Activated T-helper 17 cell treated with anti-CD3 and anti-CD28 coated beads, Interleukin-2, amount 50 U/mL, for 72 hours (primary cell): ENCODE data around the gene ENTPD1. TPM values are rescaled to one million over a fixed set of nuclear protein-coding genes. Genes with fewer than 3 reads are reported as not detected.

Source experiments
- ATAC-seq: fragments of 150-1000 bp; cut with Tn5 transposase; replicated peaks from 2 replicates; pipeline ENCODE4 v1.10.0; 2021; ENCODE audit warnings: mild to moderate bottlenecking, moderate library complexity
- H3K27ac Mint-ChIP-seq: one replicate; pipeline ENCODE4 v1.8.0; 2022; ENCODE audit warnings: mixed read lengths
- H3K27me3 Mint-ChIP-seq: one replicate; pipeline ENCODE4 v1.8.0; 2022; ENCODE audit warnings: mixed read lengths
- H3K36me3 Mint-ChIP-seq: one replicate; pipeline ENCODE4 v1.8.0; 2022; ENCODE audit warnings: low read depth, mild to moderate bottlenecking, mixed read lengths
- H3K4me1 Mint-ChIP-seq: one replicate; pipeline ENCODE4 v1.8.0; 2022; ENCODE audit warnings: mixed read lengths
- H3K4me3 Mint-ChIP-seq: one replicate; pipeline ENCODE4 v1.8.0; 2022; ENCODE audit warnings: mild to moderate bottlenecking, mixed read lengths
- H3K9me3 Mint-ChIP-seq: one replicate; pipeline ENCODE4 v1.8.0; 2022; ENCODE audit warnings: mixed read lengths
- total RNA-seq, 2 donors: library from RNA; stranded (reverse); gene quantifications; one replicate each; pipeline ENCODE4 v1.2.3, GENCODE V29; 2022

The ENTPD1 gene
- total RNA-seq, 2 donors from 2014 or later, result 4.5 to 36.3 TPM

- no peak for ATAC-seq
- H3K9me3 Mint-ChIP-seq, result no peaks in the 10 kb centered on the region
- H3K27me3 Mint-ChIP-seq, result peaks cover 21% of the 10 kb centered on the region
- H3K36me3 Mint-ChIP-seq, result no peaks in the 10 kb centered on the region
- H3K4me1 Mint-ChIP-seq, result peaks cover 5% of the 10 kb centered on the region
- H3K4me3 Mint-ChIP-seq, result no peak overlapping the region
- H3K27ac Mint-ChIP-seq, result no peak overlapping the region
Observed at GRCh38 chr10:95818668-95819067, 62.7 kb downstream of the ENTPD1 start.

- Mint-ChIP-seq H3K27me3 (peaks cover 20% of the 10 kb centered on the region), H3K4me1 (peaks cover 3% of the 10 kb centered on the region), H3K9me3 (no peaks in the 10 kb centered on the region), H3K27ac (no peak overlapping the region), H3K4me3 (no peak overlapping the region), H3K36me3 (no peaks in the 10 kb centered on the region)
- no peak for ATAC-seq
Observed at GRCh38 chr10:95819620-95820329, 63.8 kb downstream of the ENTPD1 start.

DNA sequence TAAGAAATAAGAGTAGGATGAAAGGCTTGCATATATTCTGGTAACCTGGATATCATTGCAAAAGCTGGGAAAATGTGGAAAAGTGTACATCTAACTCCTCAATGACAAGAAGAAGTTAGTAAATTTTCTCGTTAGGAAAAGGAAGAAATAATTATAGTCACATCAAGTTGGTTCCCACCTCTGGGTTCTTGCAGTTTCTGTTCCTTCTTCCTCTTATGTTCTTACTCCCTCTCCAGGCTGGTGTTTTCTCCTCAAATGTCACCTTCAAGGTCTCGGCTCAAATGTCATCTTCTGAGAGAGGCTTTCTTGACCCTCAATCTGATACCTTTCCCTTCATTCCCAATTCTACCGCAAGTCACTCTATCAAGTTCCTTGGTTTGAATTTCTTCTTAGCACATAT lies 64.4 kb downstream of the ENTPD1 start:
- Mint-ChIP-seq H3K36me3 (no peaks in the 10 kb centered on the region), H3K9me3 (no peaks in the 10 kb centered on the region), H3K27ac (no peak overlapping the region), H3K4me3 (no peak overlapping the region), H3K4me1 (no peaks in the 10 kb centered on the region), H3K27me3 (peaks cover 18% of the 10 kb centered on the region)
- ATAC-seq, result no peak

DNA sequence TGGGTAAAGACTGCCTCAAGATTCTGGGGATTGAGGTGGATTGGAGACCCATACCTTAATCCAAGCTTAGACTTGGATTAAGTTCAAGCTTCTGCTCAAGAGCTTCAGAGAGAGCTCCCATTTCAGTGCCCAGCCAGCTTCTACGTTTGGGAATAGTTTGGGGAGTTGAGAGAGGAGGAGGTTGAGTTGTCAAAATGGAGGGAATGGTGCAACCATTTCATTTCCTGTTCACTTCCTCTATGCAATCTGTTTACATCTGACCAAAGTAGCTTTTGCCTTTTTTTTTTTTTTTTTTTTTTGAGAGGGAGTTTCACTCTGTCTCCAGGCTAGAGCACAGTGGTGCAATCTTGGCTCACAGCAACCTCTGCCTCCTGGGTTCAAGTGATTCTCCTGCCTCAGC lies 65.8 kb downstream of the ENTPD1 start:
- no peaks in the 10 kb centered on the region for H3K4me1 Mint-ChIP-seq
- no peak for ATAC-seq
- H3K36me3 Mint-ChIP-seq, result no peaks in the 10 kb centered on the region
- no peak overlapping the region for H3K4me3 Mint-ChIP-seq
- H3K27me3 Mint-ChIP-seq, result peaks cover 18% of the 10 kb centered on the region
- H3K9me3 Mint-ChIP-seq, result peaks cover 4% of the 10 kb centered on the region
- no peak overlapping the region for H3K27ac Mint-ChIP-seq

DNA sequence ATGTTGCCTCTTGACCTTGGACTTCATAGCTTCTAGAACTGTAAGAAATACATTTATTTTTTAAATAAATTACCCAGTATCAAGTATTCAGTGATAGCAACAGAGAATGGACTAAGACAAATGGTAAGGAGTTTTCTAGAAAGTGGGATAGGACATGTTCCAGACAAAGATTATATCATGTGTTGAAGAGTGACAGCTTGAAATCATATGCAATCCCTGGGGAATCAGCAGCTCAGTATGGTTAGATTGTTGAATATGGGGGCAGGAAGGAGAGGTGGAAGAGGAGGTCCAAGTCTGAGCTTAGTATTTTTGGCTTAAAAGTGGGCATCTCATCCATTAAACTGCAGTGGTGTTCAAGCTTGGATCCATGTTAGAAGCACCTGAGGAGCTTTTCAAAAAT lies 74.1 kb downstream of the ENTPD1 start:
- peak overlapping the region; percentile 48 for H3K27ac Mint-ChIP-seq
- no peaks in the 10 kb centered on the region for H3K36me3 Mint-ChIP-seq
- peaks cover 4% of the 10 kb centered on the region for H3K9me3 Mint-ChIP-seq
- H3K4me3 Mint-ChIP-seq, result peak overlapping the region; percentile 70
- no peaks in the 10 kb centered on the region for H3K27me3 Mint-ChIP-seq
- ATAC-seq, result no peak
- peaks cover 8% of the 10 kb centered on the region for H3K4me1 Mint-ChIP-seq

GRCh38 chr10:95831076-95831475 lies 75.1 kb downstream of the ENTPD1 start:
- ATAC-seq, result no peak
- Mint-ChIP-seq H3K4me1 (peaks cover 8% of the 10 kb centered on the region), H3K4me3 (peak overlapping the region; percentile 70), H3K9me3 (peaks cover 4% of the 10 kb centered on the region), H3K27ac (peak overlapping the region; percentile 48), H3K27me3 (no peaks in the 10 kb centered on the region), H3K36me3 (no peaks in the 10 kb centered on the region)

DNA sequence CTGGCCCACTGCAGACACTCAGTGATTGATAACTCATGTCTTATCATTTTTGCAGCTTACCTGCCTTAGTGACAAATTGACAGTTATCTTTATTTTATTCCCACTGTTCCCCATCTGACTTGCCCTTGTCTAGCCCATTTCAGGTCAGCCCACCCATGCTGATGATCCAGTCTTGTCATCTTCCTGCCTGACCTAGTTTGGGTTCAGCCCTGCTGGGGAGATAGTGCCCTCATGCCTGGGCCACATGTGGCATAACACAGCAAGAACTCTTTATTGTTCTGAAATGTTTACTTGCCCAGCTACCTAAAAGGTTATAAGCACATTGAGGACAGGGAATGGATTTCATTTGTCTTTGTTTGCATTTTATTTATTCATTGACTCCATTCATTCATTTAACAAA lies 75.6 kb downstream of the ENTPD1 start:
- ATAC-seq, result peak; percentile 23
- H3K9me3 Mint-ChIP-seq, result peaks cover 3% of the 10 kb centered on the region
- no peaks in the 10 kb centered on the region for H3K36me3 Mint-ChIP-seq
- peak overlapping the region; percentile 70 for H3K4me3 Mint-ChIP-seq
- no peaks in the 10 kb centered on the region for H3K27me3 Mint-ChIP-seq
- peaks cover 8% of the 10 kb centered on the region for H3K4me1 Mint-ChIP-seq
- H3K27ac Mint-ChIP-seq, result peak overlapping the region; percentile 48

GRCh38 chr10:95832216-95833041 lies 76.5 kb downstream of the ENTPD1 start:
- no peaks in the 10 kb centered on the region for H3K27me3 Mint-ChIP-seq
- peak; percentile 87 for ATAC-seq
- H3K4me3 Mint-ChIP-seq, result peak overlapping the region; percentile 70
- H3K4me1 Mint-ChIP-seq, result peaks cover 8% of the 10 kb centered on the region
- H3K36me3 Mint-ChIP-seq, result no peaks in the 10 kb centered on the region
- H3K9me3 Mint-ChIP-seq, result no peaks in the 10 kb centered on the region
- H3K27ac Mint-ChIP-seq, result peak overlapping the region; percentile 48

- H3K4me1 Mint-ChIP-seq, result peaks cover 8% of the 10 kb centered on the region
- H3K27ac Mint-ChIP-seq, result peak overlapping the region; percentile 48
Observed at GRCh38 chr10:95833042-95833610, 77.2 kb downstream of the ENTPD1 start.

GRCh38 chr10:95834406-95834805 lies 78.4 kb downstream of the ENTPD1 start:
- Mint-ChIP-seq H3K27ac (peak overlapping the region; percentile 37), H3K4me3 (peak overlapping the region; percentile 17), H3K9me3 (no peaks in the 10 kb centered on the region), H3K36me3 (no peaks in the 10 kb centered on the region), H3K27me3 (no peaks in the 10 kb centered on the region), H3K4me1 (peaks cover 8% of the 10 kb centered on the region)
- no peak for ATAC-seq

More at GRCh38 chr10:95833042-95833610, 77.2 kb downstream of the ENTPD1 start:
- no peak for ATAC-seq
- H3K27me3 Mint-ChIP-seq, result no peaks in the 10 kb centered on the region
- H3K9me3 Mint-ChIP-seq, result no peaks in the 10 kb centered on the region
- H3K4me3 Mint-ChIP-seq, result peak overlapping the region; percentile 70
- no peaks in the 10 kb centered on the region for H3K36me3 Mint-ChIP-seq

- ATAC-seq, result peak; percentile 26
- peak overlapping the region; percentile 37 for H3K27ac Mint-ChIP-seq
Observed at GRCh38 chr10:95835149-95835860, 79.3 kb downstream of the ENTPD1 start.

GRCh38 chr10:95835911-95836310 lies 79.9 kb downstream of the ENTPD1 start:
- peak overlapping the region; percentile 37 for H3K27ac Mint-ChIP-seq
- ATAC-seq, result no peak
- H3K36me3 Mint-ChIP-seq, result no peaks in the 10 kb centered on the region
- no peaks in the 10 kb centered on the region for H3K27me3 Mint-ChIP-seq
- H3K9me3 Mint-ChIP-seq, result no peaks in the 10 kb centered on the region
- H3K4me3 Mint-ChIP-seq, result peak overlapping the region; percentile 17
- H3K4me1 Mint-ChIP-seq, result peaks cover 4% of the 10 kb centered on the region

More at GRCh38 chr10:95835149-95835860, 79.3 kb downstream of the ENTPD1 start:
- Mint-ChIP-seq H3K4me3 (peak overlapping the region; percentile 17), H3K4me1 (peaks cover 4% of the 10 kb centered on the region), H3K27me3 (no peaks in the 10 kb centered on the region), H3K9me3 (no peaks in the 10 kb centered on the region), H3K36me3 (no peaks in the 10 kb centered on the region)

DNA sequence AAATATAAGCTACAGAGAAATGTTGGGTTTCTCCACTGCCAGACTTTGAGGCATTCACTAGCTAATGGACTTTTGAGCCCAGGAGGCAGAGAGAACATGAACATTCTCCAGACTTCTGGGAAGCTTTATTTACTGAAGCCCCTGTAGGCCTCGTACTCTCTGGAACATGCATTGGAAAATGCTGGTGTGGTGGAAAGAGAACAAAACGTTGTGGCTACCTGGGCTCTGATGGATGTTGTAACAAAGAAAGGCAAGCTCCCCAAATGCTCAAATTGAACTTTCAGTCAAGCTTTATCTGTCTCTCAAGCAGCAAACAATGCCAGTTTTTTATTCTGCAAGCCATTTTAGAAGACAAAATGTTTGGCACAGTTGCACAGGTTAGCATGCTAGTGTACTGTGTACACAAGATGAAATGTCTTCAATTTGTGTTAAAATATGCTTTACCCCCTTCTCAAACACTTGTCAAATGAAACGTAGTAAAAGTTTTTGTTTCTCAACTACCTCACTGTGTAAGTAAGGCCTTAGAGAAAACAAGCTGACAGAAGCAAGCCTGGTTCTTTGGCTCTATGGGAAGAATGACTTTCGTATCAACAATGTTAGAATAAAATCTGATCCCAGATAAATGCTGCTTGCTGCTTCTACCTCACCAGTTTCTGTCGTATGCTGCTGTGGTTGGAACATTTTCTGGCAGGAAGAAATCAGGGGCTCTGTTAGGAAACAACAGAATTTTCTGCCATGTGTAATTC lies 80.8 kb downstream of the ENTPD1 start:
- Mint-ChIP-seq H3K4me1 (peaks cover under 1% of the 10 kb centered on the region), H3K27me3 (no peaks in the 10 kb centered on the region), H3K36me3 (no peaks in the 10 kb centered on the region)

More for the DNA sequence above, 80.8 kb downstream of the ENTPD1 start:
- ATAC-seq, result no peak
- Mint-ChIP-seq H3K4me3 (no peak overlapping the region), H3K27ac (peak overlapping the region; percentile 11), H3K9me3 (no peaks in the 10 kb centered on the region)
